OCI-LY3 (cell line): ENCODE data around the gene IRX4.

Experiments used
- H2AFZ ChIP-seq: fragments of 200-600, 300-600 bp; shearing (Covaris generic); 2 replicates; pipeline ENCODE4 v1.6.0; 2014; ENCODE audit warnings: antibody characterized with exemption, low read depth, low read length
- H3K27ac ChIP-seq: fragments of 200-600, 300-600 bp; sonication (generic); 2 replicates; pipeline ENCODE4 v1.5.1; 2014; ENCODE audit warnings: mild to moderate bottlenecking, low read length, moderate library complexity, mixed read lengths
- H3K27me3 ChIP-seq: fragments of 200-600, 300-600 bp; sonication (generic); 2 replicates; pipeline ENCODE4 v1.6.1; 2014; ENCODE audit warnings: low read depth, low read length, mixed read lengths
- H3K36me3 ChIP-seq: fragments of 200-600, 300-600 bp; sonication (generic); replicated peaks from 2 replicates; pipeline ENCODE3; 2014; ENCODE audit warnings: low read depth, low read length, mixed read lengths
- H3K4me1 ChIP-seq: fragments of 300-600, 200-600 bp; sonication (generic); 2 replicates; pipeline ENCODE4 v1.6.1; 2014; ENCODE audit warnings: low read length, mixed read lengths
- H3K4me2 ChIP-seq: fragments of 200-600, 300-600 bp; sonication (generic); 2 replicates; pipeline ENCODE4 v1.6.1; 2014; ENCODE audit warnings: low read length, mixed read lengths
- H3K4me3 ChIP-seq: fragments of 300-600, 200-600 bp; sonication (generic); 2 replicates; pipeline ENCODE4 v1.5.1; 2014; ENCODE audit warnings: antibody characterized with exemption, mild to moderate bottlenecking, low read length, moderate library complexity
- H3K79me2 ChIP-seq: fragments of 300-600, 200-600 bp; shearing (Covaris generic); 2 replicates; pipeline ENCODE4 v1.6.1; 2014; ENCODE audit warnings: mild to moderate bottlenecking, low read length, mixed read lengths
- H3K9ac ChIP-seq: fragments of 300-600, 200-600 bp; shearing (Covaris generic); 2 replicates; pipeline ENCODE4 v1.6.0; 2014; ENCODE audit warnings: mild to moderate bottlenecking, low read length, moderate library complexity
- H3K9me3 ChIP-seq: fragments of 200-600, 300-600 bp; shearing (Covaris generic); 2 replicates; pipeline ENCODE4 v1.6.1; 2014; ENCODE audit warnings: low read length, mixed read lengths; ENCODE audit not compliant: insufficient read depth
- H4K20me1 ChIP-seq: fragments of 200-600, 300-600 bp; sonication (generic); 2 replicates; pipeline ENCODE4 v1.6.1; 2016; ENCODE audit warnings: low read length, mixed read lengths; ENCODE audit not compliant: insufficient read depth
- EZH2phosphoT487 ChIP-seq: fragments of 200-600 bp; shearing (Covaris generic); IDR thresholded peaks from 2 replicates; pipeline ENCODE4 v1.6.1; 2018; ENCODE audit warnings: antibody characterized with exemption, mixed run types, low read depth
- TF ChIP-seq, protein P1 (sequence below): fragments of 200-600, 300-600 bp; sonication (generic); IDR thresholded peaks from 2 replicates; pipeline ENCODE4 v1.5.1; 2014; ENCODE audit warnings: antibody characterized with exemption, low read length, low read depth

The IRX4 gene

DNA sequence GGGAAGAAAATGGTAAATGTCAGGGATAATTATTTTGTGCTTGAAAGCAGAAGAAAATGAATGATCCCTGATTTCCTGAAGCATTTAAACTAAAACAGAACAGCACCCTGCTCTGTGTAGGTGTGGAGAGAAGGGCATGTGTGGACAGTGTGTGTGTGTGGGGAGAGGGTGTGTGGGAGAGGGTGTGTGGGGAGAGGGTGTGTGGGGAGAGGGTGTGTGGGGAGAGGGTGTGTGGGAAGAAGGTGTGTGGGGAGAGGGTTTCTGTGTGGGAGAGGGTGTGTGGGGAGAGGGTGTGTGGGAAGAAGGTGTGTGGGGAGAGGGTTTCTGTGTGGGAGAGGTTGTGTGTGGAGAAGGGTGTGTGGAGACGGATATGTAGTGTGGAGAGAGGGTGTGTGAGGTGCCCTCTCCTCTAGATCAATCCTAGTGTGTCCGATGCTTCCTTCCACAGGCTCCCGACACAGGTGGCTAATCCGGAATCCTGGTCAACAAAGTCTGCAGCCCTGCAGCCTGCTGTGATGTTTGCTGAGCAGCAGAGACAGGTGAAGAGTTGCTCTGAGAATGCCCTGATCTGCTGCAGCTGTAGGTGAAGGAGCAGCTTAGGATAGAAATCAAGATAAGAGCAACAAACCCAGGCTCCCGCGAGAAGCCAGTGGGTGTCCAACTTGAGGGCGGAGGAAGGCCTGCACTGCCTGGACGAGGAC is 15.5 kb downstream of the IRX4 start:
- TF ChIP-seq, protein P1, sequence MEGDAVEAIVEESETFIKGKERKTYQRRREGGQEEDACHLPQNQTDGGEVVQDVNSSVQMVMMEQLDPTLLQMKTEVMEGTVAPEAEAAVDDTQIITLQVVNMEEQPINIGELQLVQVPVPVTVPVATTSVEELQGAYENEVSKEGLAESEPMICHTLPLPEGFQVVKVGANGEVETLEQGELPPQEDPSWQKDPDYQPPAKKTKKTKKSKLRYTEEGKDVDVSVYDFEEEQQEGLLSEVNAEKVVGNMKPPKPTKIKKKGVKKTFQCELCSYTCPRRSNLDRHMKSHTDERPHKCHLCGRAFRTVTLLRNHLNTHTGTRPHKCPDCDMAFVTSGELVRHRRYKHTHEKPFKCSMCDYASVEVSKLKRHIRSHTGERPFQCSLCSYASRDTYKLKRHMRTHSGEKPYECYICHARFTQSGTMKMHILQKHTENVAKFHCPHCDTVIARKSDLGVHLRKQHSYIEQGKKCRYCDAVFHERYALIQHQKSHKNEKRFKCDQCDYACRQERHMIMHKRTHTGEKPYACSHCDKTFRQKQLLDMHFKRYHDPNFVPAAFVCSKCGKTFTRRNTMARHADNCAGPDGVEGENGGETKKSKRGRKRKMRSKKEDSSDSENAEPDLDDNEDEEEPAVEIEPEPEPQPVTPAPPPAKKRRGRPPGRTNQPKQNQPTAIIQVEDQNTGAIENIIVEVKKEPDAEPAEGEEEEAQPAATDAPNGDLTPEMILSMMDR, result no peak
- no peak for TF ChIP-seq EZH2phosphoT487
- no peaks in the 10 kb centered on the region for H3K27me3 ChIP-seq
- H2AFZ ChIP-seq, result no peak overlapping the region
- no peaks in the 10 kb centered on the region for H3K9me3 ChIP-seq
- no peak overlapping the region for H3K4me3 ChIP-seq
- no peaks in the 10 kb centered on the region for H3K4me1 ChIP-seq
- H3K27ac ChIP-seq, result no peak overlapping the region
- no peak overlapping the region for H3K4me2 ChIP-seq
- H3K36me3 ChIP-seq, result no peaks in the 10 kb centered on the region
- H3K9ac ChIP-seq, result no peak overlapping the region
- H4K20me1 ChIP-seq, result no peaks in the 10 kb centered on the region
- H3K79me2 ChIP-seq, result no peaks in the 10 kb centered on the region

DNA sequence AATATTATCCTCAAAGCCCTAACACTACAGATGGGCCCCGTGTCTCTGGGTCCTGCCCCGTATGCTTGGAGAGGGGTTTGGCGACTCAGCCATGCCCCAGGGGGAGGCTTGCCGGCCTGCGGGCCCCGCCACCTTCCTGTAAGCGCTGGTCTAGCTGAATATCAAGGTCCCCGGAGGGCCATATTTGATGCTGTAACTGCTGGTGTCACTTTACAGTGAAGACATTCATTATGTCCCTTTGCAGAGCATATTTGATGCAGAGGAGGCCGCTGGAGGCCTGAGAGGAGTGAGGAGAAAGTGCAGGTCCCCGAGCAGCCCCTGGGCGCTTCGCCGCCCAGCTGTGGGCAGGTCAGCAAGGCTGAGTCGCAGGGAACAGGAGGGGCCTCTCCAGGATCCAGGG is 16.8 kb downstream of the IRX4 start:
- Histone ChIP-seq H3K9me3 (no peaks in the 10 kb centered on the region), H3K27me3 (no peaks in the 10 kb centered on the region), H3K36me3 (no peaks in the 10 kb centered on the region), H3K9ac (no peak overlapping the region), H3K4me1 (no peaks in the 10 kb centered on the region), H4K20me1 (no peaks in the 10 kb centered on the region), H3K79me2 (no peaks in the 10 kb centered on the region), H3K27ac (no peak overlapping the region), H2AFZ (no peak overlapping the region), H3K4me2 (no peak overlapping the region), H3K4me3 (no peak overlapping the region)
- TF ChIP-seq, protein P1, result no peak
- no peak for TF ChIP-seq EZH2phosphoT487

DNA sequence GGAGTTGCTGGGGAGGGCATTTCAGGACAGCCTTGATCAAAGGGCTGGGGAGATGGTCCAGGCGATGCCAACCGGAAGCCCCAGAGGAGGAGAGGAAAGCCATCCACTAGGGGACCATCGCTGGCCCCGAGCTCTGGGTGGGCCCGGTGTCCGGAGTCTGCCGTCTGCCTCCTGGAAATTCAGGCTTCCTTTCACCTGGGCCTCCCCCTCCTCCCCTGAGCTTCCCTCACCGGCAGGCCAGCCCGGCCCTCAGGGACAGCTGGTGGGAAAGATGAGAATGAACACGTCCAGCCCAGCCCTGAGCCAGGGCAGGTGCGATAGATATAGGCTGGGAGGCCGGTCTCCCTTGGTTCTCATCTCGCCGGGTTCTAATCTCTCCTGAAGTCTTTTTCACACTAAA is 17.2 kb downstream of the IRX4 start:
- TF ChIP-seq, protein P1, result no peak
- no peak for TF ChIP-seq EZH2phosphoT487
- Histone ChIP-seq H3K4me1 (no peaks in the 10 kb centered on the region), H3K79me2 (no peaks in the 10 kb centered on the region), H4K20me1 (no peaks in the 10 kb centered on the region), H3K4me2 (no peak overlapping the region), H3K27me3 (no peaks in the 10 kb centered on the region), H3K9ac (no peak overlapping the region), H3K27ac (no peak overlapping the region), H2AFZ (no peak overlapping the region), H3K36me3 (no peaks in the 10 kb centered on the region), H3K9me3 (no peaks in the 10 kb centered on the region), H3K4me3 (no peak overlapping the region)

DNA sequence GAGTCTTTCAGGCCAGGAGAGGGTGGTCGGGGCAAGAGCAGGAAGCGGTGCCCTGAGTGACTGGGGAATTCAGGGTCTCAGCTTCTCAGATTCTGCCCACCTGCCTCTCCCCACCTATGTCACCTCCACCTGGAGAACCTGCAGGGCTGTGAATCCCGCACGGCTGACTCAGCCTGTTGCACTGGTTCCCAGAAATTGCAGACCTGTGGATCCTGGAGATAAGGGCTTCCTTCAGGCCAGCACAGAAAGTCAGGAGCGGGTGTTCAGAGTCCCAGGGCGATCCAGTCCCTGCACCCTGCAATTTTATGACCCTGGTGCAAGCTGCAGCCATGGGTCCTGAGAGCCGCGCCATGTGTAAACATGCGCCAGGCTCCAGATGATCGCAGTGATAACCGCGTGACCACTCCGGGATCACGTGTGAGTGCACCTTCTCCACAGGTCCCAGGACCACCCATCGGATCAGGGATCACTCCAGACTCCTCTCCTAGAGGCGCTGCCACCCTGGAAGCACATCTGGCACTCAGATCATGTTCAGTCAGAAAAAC is 17.8 kb downstream of the IRX4 start:
- no peaks in the 10 kb centered on the region for H3K9me3 ChIP-seq
- H3K4me1 ChIP-seq, result no peaks in the 10 kb centered on the region
- H3K36me3 ChIP-seq, result no peaks in the 10 kb centered on the region
- no peak overlapping the region for H3K9ac ChIP-seq
- H3K4me3 ChIP-seq, result no peak overlapping the region
- H3K79me2 ChIP-seq, result no peaks in the 10 kb centered on the region
- TF ChIP-seq, protein P1, result no peak
- TF ChIP-seq EZH2phosphoT487, result no peak
- H4K20me1 ChIP-seq, result no peaks in the 10 kb centered on the region
- H3K27me3 ChIP-seq, result no peaks in the 10 kb centered on the region
- no peak overlapping the region for H2AFZ ChIP-seq
- no peak overlapping the region for H3K27ac ChIP-seq
- no peak overlapping the region for H3K4me2 ChIP-seq
